GM23338 (cell line): ENCODE results near the gene SMAGP.
"Not testable (repeated sequence)": the region's sequence is repeated elsewhere in the genome, so short reads cannot be mapped to it uniquely, and the experiment has no call there.

Source experiments
- CREB1 ChIP-seq: fragments of 250-450 bp; sonication (Bioruptor Pico); IDR thresholded peaks from 2 replicates; pipeline ENCODE4 v1.5.0; 2020; ENCODE audit warnings: low read depth, mild to moderate bottlenecking, moderate library complexity
- CTCF ChIP-seq, 2 experiments: fragments of 200-600 bp in 1 of 2; sonication (generic) in 1 of 2; conservative IDR thresholded peaks; 2 replicates each; pipeline versions ENCODE4 v1.5.1 to v1.6.1; 2016 to 2017; ENCODE audit warnings: antibody characterized with exemption in 2 of 2, low read depth in 2 of 2, mild to moderate bottlenecking in 2 of 2, moderate library complexity in 1 of 2
- EZH2 ChIP-seq: fragments of 200-600 bp; sonication (generic); IDR thresholded peaks from one replicate; pipeline ENCODE4 v1.8.0; 2017; ENCODE audit warnings: antibody characterized with exemption, mild to moderate bottlenecking, low read depth; ENCODE audit not compliant: unreplicated experiment
- EZH2phosphoT487 ChIP-seq: fragments of 200-600 bp; sonication (generic); IDR thresholded peaks from one replicate; pipeline ENCODE4 v1.8.1; 2018; ENCODE audit warnings: antibody characterized with exemption; ENCODE audit not compliant: unreplicated experiment
- JUNB ChIP-seq: IDR thresholded peaks from one replicate; pipeline ENCODE4 v1.6.1; 2016; ENCODE audit warnings: antibody characterized with exemption; ENCODE audit not compliant: unreplicated experiment
- POLR2AphosphoS5 ChIP-seq: IDR thresholded peaks from 2 replicates; pipeline ENCODE4 v1.6.1; 2016; ENCODE audit warnings: antibody characterized with exemption, low read depth

GRCh38 chr12:51227112-51227511, 43.1 kb downstream of the SMAGP start:
- TF ChIP-seq CTCF (conservative IDR thresholded peaks at IDR 0.05; ENCODE audit: low read depth in 2 of 2); EZH2; POLR2AphosphoS5; EZH2phosphoT487; CREB1 (CRISPR knock-in tag); JUNB: not testable (repeated sequence)
